Activated CD8-positive, alpha-beta T cell treated with anti-CD3 and anti-CD28 coated beads, Interleukin-2, amount 10 ng/mL, durations not matched to agents 7 days and 5 days (primary cell): ENCODE results near the gene HOXB13. TPM values are rescaled to one million over a fixed set of nuclear protein-coding genes. Genes with fewer than 3 reads are reported as not detected.

Experiments used
- ATAC-seq: fragments of 150-1000 bp; cut with Tn5 transposase; one replicate; pipeline ENCODE4 v1.10.0; 2021; ENCODE audit warnings: moderate library complexity
- CTCF ChIA-PET: fragments of 350-600 bp; sonication (Branson Sonifier 250); formaldehyde crosslinking; loops from one replicate; lab custom pipeline; 2021; ENCODE audit warnings: antibody characterized with exemption; lab: Charles Lee
- POLR2A ChIA-PET: fragments of 350-600 bp; sonication (Branson Sonifier 250); formaldehyde crosslinking; loops from one replicate; lab custom pipeline; 2021; ENCODE audit warnings: antibody characterized with exemption; lab: Charles Lee
- DNase-seq: peaks from one replicate; pipeline ENCODE4 v3.0.0-alpha.2; 2020
- H3K27ac Mint-ChIP-seq: one replicate; pipeline ENCODE4 v1.8.0; 2021; ENCODE audit warnings: mild to moderate bottlenecking, mixed read lengths
- H3K27me3 Mint-ChIP-seq: one replicate; pipeline ENCODE4 v1.8.0; 2021; ENCODE audit warnings: low read depth, mixed read lengths
- H3K36me3 Mint-ChIP-seq: one replicate; pipeline ENCODE4 v1.8.0; 2021; ENCODE audit warnings: low read depth, mixed read lengths
- H3K4me1 Mint-ChIP-seq: one replicate; pipeline ENCODE4 v1.8.0; 2021; ENCODE audit warnings: low read depth, mixed read lengths
- H3K4me3 Mint-ChIP-seq: one replicate; pipeline ENCODE4 v1.8.0; 2021; ENCODE audit warnings: mild to moderate bottlenecking, mixed read lengths
- H3K9me3 Mint-ChIP-seq: one replicate; pipeline ENCODE4 v1.8.0; 2022; ENCODE audit warnings: mixed read lengths; ENCODE audit not compliant: insufficient read depth
- total RNA-seq, 2 experiments: library from RNA; stranded (reverse); gene quantifications; one replicate each; pipeline ENCODE4 v1.2.3, GENCODE V29; 2021

HOXB13 gene
- total RNA-seq, 2 experiments from 2014 or later: not detected

- H3K9me3 Mint-ChIP-seq: no peaks in the 10 kb centered on the region
- H3K4me1 Mint-ChIP-seq: no peaks in the 10 kb centered on the region
- no peak overlapping the region for H3K4me3 Mint-ChIP-seq
- ChIA-PET POLR2A (no interaction called here), CTCF (interaction anchor here (0.6 to 2.3 kb wide), 3 partner anchors 11 to 569 kb away, joined by 3 to 6 read pairs (median 3); no protein-coding TSS in a partner anchor)
- no peak for ATAC-seq
- no peaks in the 10 kb centered on the region for H3K36me3 Mint-ChIP-seq
- no peak overlapping the region for H3K27ac Mint-ChIP-seq
- peaks cover 86% of the 10 kb centered on the region for H3K27me3 Mint-ChIP-seq
- DNase-seq: no peak
Measured at GRCh38 chr17:48755356-48755755, 26.8 kb upstream of the HOXB13 start.

- CTCF ChIA-PET: interaction anchor here (2.3 kb wide), 1 partner anchor 30 kb away, joined by 6 read pairs; no protein-coding TSS in a partner anchor
- no peaks in the 10 kb centered on the region for H3K4me1 Mint-ChIP-seq
- no peak overlapping the region for H3K4me3 Mint-ChIP-seq
- no peak overlapping the region for H3K27ac Mint-ChIP-seq
- POLR2A ChIA-PET: no interaction called here
- no peaks in the 10 kb centered on the region for H3K36me3 Mint-ChIP-seq
- H3K27me3 Mint-ChIP-seq: peaks cover 89% of the 10 kb centered on the region
- no peaks in the 10 kb centered on the region for H3K9me3 Mint-ChIP-seq
- DNase-seq (no peak), ATAC-seq (no peak)
Measured at GRCh38 chr17:48754500-48755261, 26.1 kb upstream of the HOXB13 start.

GRCh38 chr17:48753794-48754499 lies 25.4 kb upstream of the HOXB13 start:
- Mint-ChIP-seq H3K27ac (no peak overlapping the region), H3K36me3 (no peaks in the 10 kb centered on the region), H3K27me3 (peaks cover 92% of the 10 kb centered on the region), H3K4me3 (no peak overlapping the region), H3K9me3 (no peaks in the 10 kb centered on the region), H3K4me1 (no peaks in the 10 kb centered on the region)
- DNase-seq: no peak
- CTCF ChIA-PET: interaction anchor here (1.4 kb wide), 1 partner anchor 30 kb away, joined by 7 read pairs; no protein-coding TSS in a partner anchor
- POLR2A ChIA-PET: no interaction called here
- ATAC-seq: no peak

GRCh38 chr17:48752399-48753288 lies 24.1 kb upstream of the HOXB13 start:
- peaks cover 91% of the 10 kb centered on the region for H3K27me3 Mint-ChIP-seq
- ATAC-seq (no peak), DNase-seq (no peak)
- CTCF ChIA-PET: interaction anchor here (1.4 to 2.2 kb wide), 2 partner anchors 29 to 74 kb away, joined by 7 to 10 read pairs; no protein-coding TSS in a partner anchor
- no peak overlapping the region for H3K4me3 Mint-ChIP-seq
- no peaks in the 10 kb centered on the region for H3K4me1 Mint-ChIP-seq
- H3K36me3 Mint-ChIP-seq: no peaks in the 10 kb centered on the region
- no peak overlapping the region for H3K27ac Mint-ChIP-seq
- POLR2A ChIA-PET: no interaction called here
- H3K9me3 Mint-ChIP-seq: no peaks in the 10 kb centered on the region

GRCh38 chr17:48751733-48752398 lies 23.3 kb upstream of the HOXB13 start:
- Mint-ChIP-seq H3K4me3 (no peak overlapping the region), H3K4me1 (no peaks in the 10 kb centered on the region), H3K9me3 (no peaks in the 10 kb centered on the region), H3K27ac (no peak overlapping the region), H3K27me3 (peaks cover 92% of the 10 kb centered on the region), H3K36me3 (no peaks in the 10 kb centered on the region)
- ChIA-PET CTCF (interaction anchor here (1.1 to 5.2 kb wide), 5 partner anchors 28 to 281 kb away, joined by 3 to 40 read pairs (median 5); partner anchors contain the start of gene PRAC2), POLR2A (no interaction called here)
- ATAC-seq: no peak
- DNase-seq: no peak

GRCh38 chr17:48751172-48751571 lies 22.6 kb upstream of the HOXB13 start:
- Mint-ChIP-seq H3K4me3 (no peak overlapping the region), H3K4me1 (peaks cover 4% of the 10 kb centered on the region), H3K9me3 (no peaks in the 10 kb centered on the region), H3K27me3 (peaks cover 93% of the 10 kb centered on the region), H3K36me3 (no peaks in the 10 kb centered on the region), H3K27ac (no peak overlapping the region)
- no peak for ATAC-seq
- ChIA-PET CTCF (interaction anchor here (1.1 to 5.2 kb wide), 5 partner anchors 27 to 282 kb away, joined by 3 to 40 read pairs (median 5); partner anchors contain the start of gene PRAC2), POLR2A (no interaction called here)
- no peak for DNase-seq

GRCh38 chr17:48749621-48750553 lies 21.3 kb upstream of the HOXB13 start:
- no peak overlapping the region for H3K4me3 Mint-ChIP-seq

GRCh38 chr17:48748718-48749566 lies 20.4 kb upstream of the HOXB13 start:
- ChIA-PET POLR2A (interaction anchor here (1.4 kb wide), 1 partner anchor 25 kb away, joined by 4 read pairs; no protein-coding TSS in a partner anchor), CTCF (interaction anchor here (0.8 to 5.2 kb wide), 2 partner anchors 25 to 30 kb away, joined by 4 to 40 read pairs; partner anchors contain the start of gene PRAC2)
- H3K9me3 Mint-ChIP-seq: no peaks in the 10 kb centered on the region
- H3K4me3 Mint-ChIP-seq: no peak overlapping the region
- no peak for DNase-seq
- peaks cover 94% of the 10 kb centered on the region for H3K27me3 Mint-ChIP-seq
- peaks cover 4% of the 10 kb centered on the region for H3K4me1 Mint-ChIP-seq
- no peak overlapping the region for H3K27ac Mint-ChIP-seq
- no peaks in the 10 kb centered on the region for H3K36me3 Mint-ChIP-seq
- no peak for ATAC-seq

More at GRCh38 chr17:48749621-48750553, 21.3 kb upstream of the HOXB13 start:
- DNase-seq: no peak
- ATAC-seq: no peak
- Mint-ChIP-seq H3K27ac (no peak overlapping the region), H3K4me1 (peaks cover 4% of the 10 kb centered on the region), H3K36me3 (no peaks in the 10 kb centered on the region), H3K9me3 (no peaks in the 10 kb centered on the region), H3K27me3 (peaks cover 95% of the 10 kb centered on the region)
- CTCF ChIA-PET: interaction anchor here (2.2 to 5.2 kb wide), 2 partner anchors 26 to 71 kb away, joined by 10 to 40 read pairs; partner anchors contain the start of gene PRAC2
- POLR2A ChIA-PET: interaction anchor here (1.4 kb wide), 1 partner anchor 26 kb away, joined by 4 read pairs; no protein-coding TSS in a partner anchor
